TTC549 (cell line): ENCODE results near the gene ANTXR1.

Experiments used
- FAIRE-seq: peaks from 2 replicates; lab custom pipeline; 2012; peaks lifted over from hg19 to GRCh38; lab: Jason Lieb, UNC

The ANTXR1 gene

DNA sequence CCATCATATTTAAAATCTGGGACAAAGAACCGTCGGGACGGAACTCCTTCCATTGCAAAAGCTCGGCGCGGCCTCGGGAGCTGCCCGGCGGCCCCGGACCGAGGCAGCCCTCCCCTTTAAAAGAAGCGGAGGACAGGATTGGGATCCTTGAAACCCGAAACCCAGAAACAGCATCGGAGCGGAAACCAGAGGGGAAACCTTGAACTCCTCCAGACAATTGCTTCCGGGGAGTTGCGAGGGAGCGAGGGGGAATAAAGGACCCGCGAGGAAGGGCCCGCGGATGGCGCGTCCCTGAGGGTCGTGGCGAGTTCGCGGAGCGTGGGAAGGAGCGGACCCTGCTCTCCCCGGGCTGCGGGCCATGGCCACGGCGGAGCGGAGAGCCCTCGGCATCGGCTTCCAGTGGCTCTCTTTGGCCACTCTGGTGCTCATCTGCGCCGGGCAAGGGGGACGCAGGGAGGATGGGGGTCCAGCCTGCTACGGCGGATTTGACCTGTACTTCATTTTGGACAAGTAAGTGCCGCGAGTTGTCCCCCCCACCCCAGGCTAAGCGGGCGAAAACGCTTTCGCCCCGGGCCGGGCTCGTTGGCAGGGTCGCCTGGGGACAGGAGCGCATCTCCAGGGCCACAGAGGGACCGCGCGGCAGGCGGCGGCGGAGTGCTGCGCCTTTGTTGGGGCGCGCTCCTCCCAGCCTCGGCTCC lies at the start of gene ANTXR1:
Gene ANTXR1 (plus strand): TSS at position 38 of the 698 bp plus-strand sequence. CDS start 321 bp downstream, at position 359.
- FAIRE-seq, result no peak

DNA sequence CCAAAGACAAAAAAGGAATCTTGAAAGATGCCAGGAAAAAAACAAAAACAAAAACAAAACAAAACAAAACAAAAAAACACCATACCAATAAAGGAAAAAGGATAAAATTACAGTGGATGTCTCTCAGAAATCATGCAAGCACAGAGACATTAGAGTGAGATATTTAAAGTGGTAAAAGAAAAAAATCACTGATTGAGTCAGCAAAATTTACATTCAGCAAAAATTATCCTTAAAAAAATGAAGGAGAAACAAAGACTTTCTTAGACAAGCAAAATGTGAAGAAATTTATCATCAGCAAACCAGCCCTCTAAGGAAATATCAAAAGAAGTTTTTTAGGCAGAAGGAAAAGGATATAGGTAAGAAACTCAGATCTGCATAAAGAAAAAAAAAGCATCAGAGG lies 48.7 kb upstream of the ANTXR1 start:
- FAIRE-seq, result no peak

DNA sequence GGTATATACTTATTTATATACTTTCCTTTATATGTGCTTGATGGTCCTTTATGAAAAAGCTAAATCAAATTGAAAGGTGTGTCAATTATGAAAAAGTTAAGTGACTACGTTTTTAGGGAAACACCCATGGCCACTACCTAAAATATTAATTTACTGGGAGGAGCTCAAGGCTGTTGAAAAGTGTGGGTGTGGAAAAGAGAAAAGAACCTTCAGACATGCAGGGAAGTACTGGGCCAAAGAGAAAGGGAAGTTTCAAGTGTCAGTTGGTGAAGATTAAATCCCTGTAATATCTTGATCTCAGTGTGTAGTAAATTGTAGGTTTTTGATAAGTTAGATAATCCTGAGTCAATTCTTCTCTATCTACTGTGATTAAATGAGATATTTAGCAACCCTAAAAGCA lies 44.8 kb upstream of the ANTXR1 start:
- no peak for FAIRE-seq

DNA sequence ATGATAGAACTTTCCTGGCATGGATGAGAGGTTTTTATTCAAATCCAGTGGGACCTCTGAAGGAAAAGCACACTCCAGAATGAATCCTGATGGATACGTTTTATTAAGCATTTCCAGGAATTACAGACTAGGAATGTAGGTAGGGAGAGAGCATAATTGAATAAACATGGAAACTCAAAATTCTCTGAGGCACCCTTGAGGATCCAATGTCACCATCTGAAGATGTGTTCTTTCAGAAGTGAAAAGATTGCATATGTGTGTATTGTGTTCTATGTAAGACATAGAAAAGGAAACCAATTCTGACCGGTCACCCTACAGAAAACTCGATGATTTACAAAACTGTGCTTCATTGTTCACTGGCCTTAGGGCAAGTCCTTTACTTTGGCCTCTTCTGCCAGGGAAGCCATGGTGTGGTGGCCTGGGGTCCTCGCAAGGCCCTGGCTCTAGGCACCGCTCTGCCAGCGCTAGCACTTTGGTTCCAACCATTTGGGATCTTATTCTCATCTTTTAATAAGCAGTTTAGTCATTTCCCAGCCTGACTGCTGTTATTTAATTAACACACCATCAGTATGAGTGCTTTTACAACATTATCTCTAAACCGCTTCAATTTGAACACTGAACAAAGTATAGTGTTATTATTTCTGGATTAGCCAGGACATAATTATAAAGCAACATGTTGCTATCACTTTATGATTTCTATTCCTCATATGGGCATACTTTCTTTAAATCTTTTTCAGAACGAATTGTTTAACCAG lies 43.1 kb upstream of the ANTXR1 start:
- no peak for FAIRE-seq

DNA sequence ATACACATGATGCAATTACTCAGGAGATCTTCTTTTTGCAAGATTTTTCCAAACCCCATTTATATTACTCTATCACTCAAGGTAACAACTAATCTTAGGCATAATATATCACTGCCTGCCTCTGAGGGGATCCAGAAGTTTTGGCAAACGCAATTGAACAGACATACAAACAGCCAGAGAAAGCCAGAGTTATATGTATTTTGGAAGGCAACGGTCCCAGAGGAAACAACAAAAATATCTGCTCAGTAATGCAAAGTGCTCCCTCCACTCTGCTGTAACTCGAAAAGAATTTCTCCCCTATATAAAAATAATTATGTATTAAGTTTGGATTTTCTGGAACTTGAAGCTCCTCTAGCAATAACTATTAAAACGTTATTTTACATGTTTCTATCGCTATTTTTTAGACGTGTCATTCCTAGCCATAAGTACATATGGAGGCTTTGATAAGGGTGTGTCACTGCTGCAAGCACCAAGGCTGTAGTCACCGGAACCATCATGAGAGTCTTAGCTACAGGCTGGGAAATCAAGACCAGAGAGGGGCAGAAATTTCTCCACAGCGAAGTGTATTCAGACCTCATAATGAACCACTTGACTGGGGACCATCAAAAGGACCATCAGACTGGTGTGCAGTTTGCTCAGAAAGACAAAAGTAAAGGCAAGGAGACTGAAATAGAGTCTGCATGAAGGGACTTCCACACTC lies 42.3 kb upstream of the ANTXR1 start:
- no peak for FAIRE-seq

DNA sequence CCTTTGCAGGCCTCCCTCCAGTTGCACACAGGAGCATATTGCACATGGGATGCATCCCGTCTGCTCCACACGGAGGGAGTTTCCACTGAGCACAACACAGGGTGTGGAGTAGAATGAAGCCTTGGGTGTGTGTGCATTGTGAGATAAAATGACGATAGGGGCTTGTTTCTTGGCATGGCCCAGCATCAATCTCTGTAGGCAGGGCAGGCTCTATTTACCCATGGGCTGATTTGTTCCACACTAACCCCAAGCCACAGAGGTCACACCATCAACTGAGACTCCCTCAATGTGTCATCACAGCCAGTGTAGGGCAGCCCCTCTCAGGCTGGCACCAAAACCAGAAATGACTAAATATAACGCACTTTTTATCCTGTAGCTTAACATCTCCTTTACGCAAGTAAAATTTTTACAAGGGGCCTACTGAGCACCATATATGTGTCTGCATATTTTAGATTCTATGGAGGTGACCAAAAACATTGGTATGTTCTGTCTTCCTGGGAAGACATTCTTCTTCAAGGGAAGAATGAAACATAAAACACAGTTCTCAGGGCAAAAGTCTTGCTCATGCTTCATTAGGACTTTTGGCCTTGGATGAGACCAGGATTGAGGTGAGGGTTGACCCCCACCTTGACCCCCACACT lies 41.3 kb upstream of the ANTXR1 start:
- no peak for FAIRE-seq

DNA sequence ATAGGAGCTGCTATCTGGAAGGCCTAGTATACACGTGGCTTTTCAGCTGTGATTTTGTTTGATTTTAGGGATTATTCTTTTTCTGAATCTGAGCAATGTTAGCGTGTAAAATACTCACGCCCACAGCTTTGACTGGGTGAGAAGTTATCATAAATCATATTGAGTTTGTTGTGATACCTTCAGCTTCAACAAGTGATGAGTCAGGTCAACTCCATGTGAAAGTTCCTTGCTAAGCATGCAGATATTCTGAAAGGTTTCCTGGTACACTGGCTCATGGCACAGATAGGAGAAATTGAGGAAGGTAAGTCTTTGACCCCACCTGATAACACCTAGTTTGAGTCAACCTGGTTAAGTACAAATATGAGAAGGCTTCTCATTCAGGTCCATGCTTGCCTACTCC lies 38.7 kb upstream of the ANTXR1 start, which contains the start of gene GKN1:
Gene GKN1 (plus strand): TSS at position 386 of the 400 bp plus-strand sequence. CDS start 42 bp downstream, outside the sequence.
- FAIRE-seq, result no peak

DNA sequence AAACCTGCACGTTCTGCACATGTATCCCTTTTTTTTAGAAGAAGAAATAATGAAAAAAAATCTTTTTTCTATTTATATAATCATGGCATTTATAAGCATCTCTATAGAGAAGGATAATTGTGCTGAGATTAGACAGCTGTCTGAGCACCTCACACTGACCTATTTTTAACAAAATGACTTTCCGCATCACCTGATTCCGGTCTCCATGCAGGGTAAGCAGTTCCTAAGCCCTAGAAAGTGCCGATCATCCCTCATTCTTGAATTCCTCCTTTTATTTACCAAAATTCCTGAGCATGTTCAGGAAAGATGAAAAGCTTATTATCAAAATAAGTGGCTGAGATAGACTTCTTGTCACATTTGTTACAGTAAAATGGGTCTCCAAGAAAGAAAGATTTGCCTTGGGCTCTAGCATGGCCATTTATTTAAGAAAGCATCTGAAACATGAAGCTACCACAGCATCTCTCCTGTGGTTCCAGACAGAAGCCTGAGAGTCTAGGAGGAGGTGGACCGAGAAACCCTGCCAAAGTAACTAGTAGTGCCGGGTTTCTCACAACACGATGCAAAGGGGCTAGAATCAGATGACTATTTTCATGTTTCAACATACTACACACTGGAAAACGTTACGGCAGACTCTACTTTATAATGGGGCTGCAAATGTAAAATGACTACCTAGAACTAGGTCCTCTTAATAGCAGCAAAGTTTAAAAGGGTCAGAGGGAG lies 37.9 kb upstream of the ANTXR1 start:
- FAIRE-seq, result no peak

DNA sequence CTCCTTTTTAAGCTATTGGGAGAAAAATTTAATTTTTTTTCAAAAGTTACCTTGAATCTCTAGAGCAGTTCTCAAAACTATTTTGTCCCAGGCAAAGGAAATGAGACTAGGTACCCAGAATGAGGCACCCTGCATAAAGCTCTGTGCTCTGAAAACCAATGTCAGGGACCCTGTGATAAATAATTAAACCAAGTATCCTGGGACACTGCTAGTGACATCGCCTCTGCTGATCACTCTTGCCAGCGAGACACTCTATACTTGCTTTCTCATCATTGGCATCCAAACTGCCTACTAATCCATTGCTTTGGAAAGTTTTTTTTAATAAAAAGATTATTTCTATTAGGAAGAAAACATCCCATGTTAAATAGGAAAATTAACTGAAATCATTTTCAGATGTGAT lies 37.1 kb upstream of the ANTXR1 start:
- no peak for FAIRE-seq

DNA sequence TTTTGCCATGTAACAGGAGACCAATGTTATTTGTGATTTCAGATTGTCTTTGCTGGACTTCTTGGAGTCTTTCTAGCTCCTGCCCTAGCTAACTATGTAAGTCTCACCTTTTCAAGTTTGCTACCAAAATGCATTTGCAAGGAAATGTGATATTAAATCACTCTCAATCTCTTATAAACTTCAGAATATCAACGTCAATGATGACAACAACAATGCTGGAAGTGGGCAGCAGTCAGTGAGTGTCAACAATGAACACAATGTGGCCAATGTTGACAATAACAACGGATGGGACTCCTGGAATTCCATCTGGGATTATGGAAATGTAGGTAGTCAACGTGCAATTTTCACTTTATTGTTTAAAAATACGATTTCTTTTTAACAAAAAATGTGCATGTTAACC lies 35.5 kb upstream of the ANTXR1 start:
- FAIRE-seq, result no peak

DNA sequence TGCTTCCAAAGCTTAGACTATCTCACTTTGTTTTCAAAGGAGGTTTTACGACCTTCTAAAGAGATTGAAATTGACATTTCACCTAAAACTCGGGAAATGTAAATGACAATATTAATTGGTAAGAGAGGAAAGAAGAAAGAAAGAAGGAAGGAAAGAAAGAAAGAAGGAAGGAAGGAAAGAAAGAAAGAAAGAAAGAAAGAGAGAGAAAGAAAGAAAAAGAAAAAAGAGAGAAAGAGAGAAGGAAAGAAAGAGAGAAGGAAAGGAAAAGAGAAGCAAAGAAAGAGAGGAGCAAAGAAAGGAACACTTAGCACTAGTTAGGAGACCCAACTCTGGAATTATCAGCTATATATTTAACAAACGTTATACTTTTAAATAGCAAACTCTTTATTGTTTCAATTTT lies 34.9 kb upstream of the ANTXR1 start:
- no peak for FAIRE-seq

DNA sequence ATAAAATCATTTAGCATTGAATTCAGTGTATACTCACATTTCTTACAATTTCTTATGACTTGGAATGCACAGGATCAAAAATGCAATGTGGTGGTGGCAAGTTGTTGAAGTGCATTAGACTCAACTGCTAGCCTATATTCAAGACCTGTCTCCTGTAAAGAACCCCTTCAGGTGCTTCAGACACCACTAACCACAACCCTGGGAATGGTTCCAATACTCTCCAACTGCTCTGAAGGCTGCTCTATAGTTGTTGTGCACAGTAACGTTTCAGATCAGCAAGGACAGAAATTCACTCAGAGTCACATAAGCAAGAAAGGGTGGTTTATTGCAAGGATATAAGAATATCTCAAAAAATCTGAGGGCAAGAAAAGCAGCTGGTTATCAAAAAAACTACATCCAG lies 32.0 kb upstream of the ANTXR1 start:
- no peak for FAIRE-seq

DNA sequence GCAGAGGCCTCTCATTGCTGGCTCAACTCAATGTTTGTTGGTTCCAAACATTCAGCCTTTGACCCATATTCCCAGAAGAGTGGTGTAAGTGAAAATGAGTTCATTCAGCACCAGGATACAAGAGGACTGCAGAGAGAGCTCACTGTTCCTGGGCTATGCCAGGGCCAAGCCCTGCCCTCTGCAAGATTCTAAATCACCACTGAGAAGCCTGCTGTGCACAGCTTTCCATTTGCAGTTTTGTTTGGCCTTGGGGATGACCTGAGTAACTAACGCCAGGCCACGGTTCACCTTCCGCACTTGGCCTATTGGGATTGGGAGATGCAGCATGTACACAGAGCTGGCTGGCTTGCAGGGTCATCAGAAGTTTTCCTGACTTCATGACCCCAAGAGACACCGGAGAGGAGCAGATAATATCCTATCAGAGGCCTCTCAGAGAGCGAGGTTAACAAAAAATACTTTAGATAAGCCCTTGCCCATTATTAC lies 25.9 kb upstream of the ANTXR1 start:
- no peak for FAIRE-seq

DNA sequence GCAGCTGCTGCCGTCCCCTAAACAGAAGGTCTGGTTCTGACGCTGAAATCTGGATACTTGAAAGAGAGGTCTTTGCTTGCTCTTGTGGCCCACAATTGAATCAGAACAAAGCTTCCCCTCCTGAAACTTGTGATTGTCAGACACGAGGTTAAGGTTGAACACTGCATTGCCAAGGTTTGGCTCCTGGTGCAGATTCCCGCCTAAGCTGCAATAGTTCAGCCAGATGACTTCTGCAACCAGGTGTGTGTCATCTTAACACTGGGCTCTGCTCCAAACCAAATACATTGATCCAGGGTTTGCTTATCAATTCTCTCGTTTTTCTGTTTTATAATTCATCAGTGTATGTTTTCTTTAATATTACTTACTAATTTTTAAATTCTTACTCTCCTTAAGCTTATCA lies 23.9 kb upstream of the ANTXR1 start:
- FAIRE-seq, result no peak

DNA sequence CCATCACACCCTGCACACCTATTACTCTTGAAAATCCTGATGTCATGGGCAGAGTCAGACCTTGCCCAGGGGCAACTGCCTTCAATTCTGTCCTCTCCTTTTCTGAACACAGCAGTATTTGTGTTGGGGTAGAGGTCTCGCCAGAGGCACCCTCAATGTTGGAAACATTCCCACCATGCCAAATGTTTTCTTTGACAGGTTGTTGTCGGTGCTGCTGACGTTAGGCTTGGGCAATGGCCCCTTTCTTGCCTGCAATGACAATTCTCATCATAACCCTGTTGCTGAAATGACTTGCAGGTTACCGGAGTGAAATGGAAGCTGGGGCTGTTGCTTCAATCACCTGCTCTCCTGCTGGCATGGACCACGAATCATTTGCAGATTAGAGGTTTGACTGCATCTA lies 20.6 kb upstream of the ANTXR1 start:
- FAIRE-seq, result no peak

DNA sequence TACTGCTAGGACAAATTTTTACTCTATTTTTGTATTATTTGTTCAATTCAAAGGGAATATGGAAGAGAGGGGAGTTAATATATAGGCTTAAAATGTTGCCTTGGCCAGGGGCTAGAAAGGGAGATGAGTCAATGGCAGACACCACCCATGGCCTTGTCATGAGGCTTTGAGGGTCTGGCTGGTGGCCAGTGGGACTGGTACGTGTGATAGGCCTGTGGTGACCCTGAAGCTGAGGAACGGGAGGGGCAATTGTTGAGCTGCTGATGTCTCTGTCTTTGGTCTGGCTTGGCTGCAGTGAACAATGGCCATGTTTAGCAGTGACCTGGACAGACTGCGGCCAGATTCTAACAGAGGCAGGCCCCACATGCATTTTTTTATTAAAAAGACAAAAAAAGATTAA lies 20.0 kb upstream of the ANTXR1 start:
- FAIRE-seq, result no peak

DNA sequence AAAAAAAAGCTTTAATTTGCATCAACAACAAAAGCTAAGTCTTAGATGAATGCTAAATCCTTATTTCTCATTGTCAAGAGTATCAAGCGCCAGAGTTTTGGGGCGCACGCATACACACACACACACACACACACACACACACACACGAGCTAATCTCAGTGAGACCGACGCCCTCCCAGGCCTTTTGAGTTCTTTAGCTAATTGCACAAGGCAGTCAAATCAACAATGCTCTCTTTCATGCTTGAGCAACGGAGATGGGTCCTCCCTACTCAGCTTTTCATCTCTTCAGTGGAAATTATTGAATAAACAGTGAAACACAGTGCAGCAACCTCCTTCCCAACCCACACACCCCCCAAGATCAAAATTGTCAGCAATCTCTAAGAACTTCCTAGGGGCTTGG lies 19.3 kb upstream of the ANTXR1 start:
- no peak for FAIRE-seq

DNA sequence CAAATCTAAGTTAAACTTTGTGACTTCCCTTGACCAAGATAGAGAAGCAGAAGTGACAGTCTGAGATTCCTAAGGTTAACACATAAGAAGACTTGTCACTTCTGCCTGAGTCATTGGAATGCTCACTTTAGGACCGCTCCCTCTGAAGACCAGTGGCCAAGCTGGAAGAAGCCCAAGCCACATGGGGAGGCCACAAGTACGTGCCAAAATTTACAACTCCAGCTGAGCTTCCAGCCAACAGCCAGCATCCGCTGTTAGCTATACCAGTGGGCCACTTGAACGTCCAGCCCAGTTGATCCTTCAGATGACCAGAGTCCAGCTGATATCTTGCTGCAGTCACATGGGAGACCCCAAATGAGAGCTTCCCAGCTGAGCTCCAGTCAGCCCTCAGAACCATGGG lies 18.1 kb upstream of the ANTXR1 start:
- FAIRE-seq, result no peak

DNA sequence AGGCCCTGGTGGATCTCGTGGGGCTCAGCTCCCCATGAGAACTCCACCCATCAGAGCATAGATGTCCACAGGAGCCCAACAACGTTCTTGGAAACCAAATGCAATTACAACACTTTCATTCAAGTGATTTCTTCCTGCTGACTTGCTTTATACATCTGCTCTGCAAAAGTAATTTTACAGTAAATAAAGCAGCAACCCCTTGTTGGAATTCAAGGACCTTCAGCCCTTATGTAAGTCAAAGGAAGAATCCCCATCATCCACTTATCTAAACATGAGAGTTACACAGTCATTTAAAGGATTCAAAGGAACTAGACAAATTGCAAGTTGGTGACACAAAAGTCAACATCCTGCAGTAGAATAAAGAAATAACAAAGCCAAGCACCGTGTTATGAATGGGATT lies 17.1 kb upstream of the ANTXR1 start:
- FAIRE-seq, result no peak

DNA sequence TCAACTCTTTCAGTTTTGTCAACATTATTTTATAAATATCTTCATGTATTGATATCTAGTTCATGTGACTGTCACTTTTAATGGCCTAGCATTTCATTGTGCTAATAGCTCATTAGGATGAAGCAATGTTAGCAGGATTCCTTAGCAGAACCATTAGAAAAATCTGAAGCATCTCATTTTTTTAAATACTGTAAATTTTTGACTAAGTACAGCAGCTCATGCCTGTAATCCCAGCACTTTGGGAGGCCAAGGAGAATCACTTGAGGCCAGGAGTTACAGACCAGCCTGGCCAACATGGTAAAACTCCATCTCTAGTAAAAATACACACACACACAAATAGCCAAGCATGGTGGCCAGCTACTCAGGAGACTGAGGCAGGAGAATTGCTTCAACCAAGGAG lies 15.6 kb upstream of the ANTXR1 start:
- no peak for FAIRE-seq

DNA sequence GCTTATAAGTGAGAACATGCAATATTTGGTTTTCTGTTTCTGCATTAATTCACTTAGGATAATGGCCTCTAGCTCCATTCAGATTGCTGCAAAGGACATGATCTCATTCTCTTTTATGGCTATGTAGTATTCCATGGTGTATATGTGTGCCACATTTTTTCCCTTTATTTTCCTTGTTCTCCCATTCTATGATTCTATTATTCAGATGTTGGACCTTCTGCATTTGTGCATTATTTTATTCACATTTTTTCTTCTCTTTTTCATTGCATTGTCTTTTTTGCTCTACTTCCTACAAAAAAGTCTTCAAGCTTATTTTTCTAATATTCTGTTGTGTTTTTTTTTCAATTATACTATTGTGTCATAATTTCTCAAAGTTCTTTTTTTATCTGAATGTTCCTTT lies 11.1 kb upstream of the ANTXR1 start:
- no peak for FAIRE-seq

DNA sequence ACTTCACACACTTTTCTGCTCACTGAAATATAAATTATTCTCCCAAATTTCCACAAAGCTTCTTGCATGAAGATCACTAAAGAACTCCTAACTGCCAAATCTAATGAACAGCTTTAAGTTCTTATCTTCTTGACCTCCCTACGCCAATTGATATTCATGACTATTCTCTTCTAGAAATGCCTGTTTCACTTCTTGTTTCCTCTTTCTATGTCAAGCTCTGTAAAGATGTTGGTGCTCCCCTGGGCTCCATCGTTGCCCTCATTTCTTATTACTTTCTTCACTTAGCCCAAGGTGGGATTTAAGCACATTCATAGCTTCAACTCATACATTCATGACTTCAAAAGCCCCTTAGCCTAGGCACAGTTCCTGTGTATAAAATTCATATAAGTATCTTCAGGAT lies 9.2 kb upstream of the ANTXR1 start:
- FAIRE-seq, result no peak
